GM12875 (cell line): ENCODE results near the gene SIAH3.
"Not testable (repeated sequence)": the region's sequence is repeated elsewhere in the genome, so short reads cannot be mapped to it uniquely, and the experiment has no call there.

Experiments used
- H3K4me3 ChIP-seq: one replicate; pipeline ENCODE4 v1.5.1; 2011; ENCODE audit warnings: low read depth, low read length, control low read depth
- CTCF ChIP-seq: IDR thresholded peaks from 2 replicates; pipeline ENCODE4 v1.5.1; 2011; ENCODE audit warnings: low read depth, mild to moderate bottlenecking, control low read depth, inconsistent platforms, low read length, moderate library complexity, borderline replicate concordance; ENCODE audit not compliant: insufficient read depth

The SIAH3 gene

GRCh38 chr13:45763419-45763818, 88.1 kb downstream of the SIAH3 start:
- H3K4me3 ChIP-seq, result no peak overlapping the region
- TF ChIP-seq CTCF, result no peak

GRCh38 chr13:45757589-45757988, 94.0 kb downstream of the SIAH3 start:
- not testable (repeated sequence) for H3K4me3 ChIP-seq

- not testable (repeated sequence) for H3K4me3 ChIP-seq
These were observed 95.1 kb downstream of the SIAH3 start for GRCh38 chr13:45756498-45756897.

- no peak overlapping the region for H3K4me3 ChIP-seq
- no peak for TF ChIP-seq CTCF
These were observed 99.0 kb downstream of the SIAH3 start for GRCh38 chr13:45752510-45752909.

- no peak for TF ChIP-seq CTCF
- no peak overlapping the region for H3K4me3 ChIP-seq
These were observed 99.7 kb downstream of the SIAH3 start for GRCh38 chr13:45751885-45752284.

- no peak overlapping the region for H3K4me3 ChIP-seq
- no peak for TF ChIP-seq CTCF
These were observed 101.0 kb downstream of the SIAH3 start for GRCh38 chr13:45750566-45750965.

GRCh38 chr13:45748941-45749759, 102.4 kb downstream of the SIAH3 start:
- H3K4me3 ChIP-seq, result no peak overlapping the region
- TF ChIP-seq CTCF, result no peak

GRCh38 chr13:45747071-45747470, 104.5 kb downstream of the SIAH3 start:
- no peak overlapping the region for H3K4me3 ChIP-seq
- TF ChIP-seq CTCF, result no peak
